Activated CD8-positive, alpha-beta T cell treated with anti-CD3 and anti-CD28 coated beads for 36 hours (primary cell): ENCODE results near the gene METTL15. TPM values are rescaled to one million over a fixed set of nuclear protein-coding genes. Genes with fewer than 3 reads are reported as not detected.

Experiments
- ATAC-seq: fragments of 200-7000 bp; cut with Tn5 transposase; one replicate; pipeline ENCODE4 v1.10.0; 2021; ENCODE audit warnings: mild to moderate bottlenecking, moderate library complexity
- CTCF ChIA-PET: fragments of 350-600 bp; sonication (Branson Sonifier 250); formaldehyde crosslinking; loops from one replicate; lab custom pipeline; 2021; ENCODE audit warnings: antibody characterized with exemption; lab: Charles Lee
- POLR2A ChIA-PET: fragments of 350-600 bp; sonication (Branson Sonifier 250); formaldehyde crosslinking; loops from one replicate; lab custom pipeline; 2021; ENCODE audit warnings: antibody characterized with exemption; lab: Charles Lee
- DNase-seq: peaks from one replicate; pipeline ENCODE4 v3.0.0-alpha.2; 2020
- H3K27ac Mint-ChIP-seq: one replicate; pipeline ENCODE4 v1.8.0; 2021; ENCODE audit warnings: mild to moderate bottlenecking, mixed read lengths
- H3K27me3 Mint-ChIP-seq: one replicate; pipeline ENCODE4 v1.8.0; 2021; ENCODE audit warnings: mixed read lengths
- H3K36me3 Mint-ChIP-seq: one replicate; pipeline ENCODE4 v1.8.0; 2021; ENCODE audit warnings: low read depth, mixed read lengths
- H3K4me1 Mint-ChIP-seq: one replicate; pipeline ENCODE4 v1.8.0; 2021; ENCODE audit warnings: low read depth, mixed read lengths
- H3K4me3 Mint-ChIP-seq: one replicate; pipeline ENCODE4 v1.8.0; 2021; ENCODE audit warnings: mild to moderate bottlenecking, moderate library complexity, mixed read lengths
- H3K9me3 Mint-ChIP-seq: one replicate; pipeline ENCODE4 v1.8.0; 2021; ENCODE audit warnings: mixed read lengths
- CTCF ChIP-seq: fragments of 200-600 bp; IDR thresholded peaks from one replicate; pipeline ENCODE4 v1.8.0; 2022; ENCODE audit warnings: antibody characterized with exemption, mild to moderate bottlenecking
- intact Hi-C: fragments of 100-400 bp; cut with micrococcal nuclease; formaldehyde crosslinking; loops from one replicate; pipeline ENCODE4 v1.10.0; 2022
- total RNA-seq, 2 experiments: library from RNA; stranded (reverse); gene quantifications; one replicate each; pipeline ENCODE4 v1.2.3, GENCODE V29; 2021

The METTL15 gene
- total RNA-seq, 2 experiments from 2014 or later, result 19.4 to 20.4 TPM

- ATAC-seq (no peak), DNase-seq (no peak)
- intact Hi-C loops, result no loop called here
- CTCF ChIA-PET, result no interaction called here
- POLR2A ChIA-PET, result no interaction called here
- Mint-ChIP-seq H3K9me3 (peaks cover 31% of the 10 kb centered on the region), H3K27me3 (no peaks in the 10 kb centered on the region), H3K4me1 (no peaks in the 10 kb centered on the region), H3K27ac (no peak overlapping the region), H3K36me3 (peaks cover 74% of the 10 kb centered on the region), H3K4me3 (no peak overlapping the region)
- no peak for TF ChIP-seq CTCF
Observed at GRCh38 chr11:28137832-28138231, 29.6 kb downstream of the METTL15 start.

- peaks cover 26% of the 10 kb centered on the region for H3K9me3 Mint-ChIP-seq
- ChIA-PET POLR2A (interaction anchor here (0.9 kb wide), 1 partner anchor 10 kb away, joined by 3 read pairs; no protein-coding TSS in a partner anchor), CTCF (no interaction called here)
- H3K27ac Mint-ChIP-seq, result no peak overlapping the region
- ATAC-seq (no peak), DNase-seq (no peak)
- H3K27me3 Mint-ChIP-seq, result no peaks in the 10 kb centered on the region
- no peak for TF ChIP-seq CTCF
- no peak overlapping the region for H3K4me3 Mint-ChIP-seq
- peaks cover 58% of the 10 kb centered on the region for H3K36me3 Mint-ChIP-seq
- intact Hi-C loops, result no loop called here
- H3K4me1 Mint-ChIP-seq, result no peaks in the 10 kb centered on the region
Observed at GRCh38 chr11:28139841-28140415, 31.7 kb downstream of the METTL15 start.

- Mint-ChIP-seq H3K36me3 (peaks cover 50% of the 10 kb centered on the region), H3K4me1 (no peaks in the 10 kb centered on the region), H3K4me3 (no peak overlapping the region), H3K27me3 (no peaks in the 10 kb centered on the region), H3K27ac (no peak overlapping the region), H3K9me3 (peaks cover 25% of the 10 kb centered on the region)
- CTCF ChIA-PET, result no interaction called here
- DNase-seq (no peak), ATAC-seq (no peak)
- intact Hi-C loops, result no loop called here
- POLR2A ChIA-PET, result no interaction called here
- TF ChIP-seq CTCF, result no peak
Observed at GRCh38 chr11:28140689-28141455, 32.7 kb downstream of the METTL15 start.

- POLR2A ChIA-PET, result no interaction called here
- Mint-ChIP-seq H3K4me3 (no peak overlapping the region), H3K27me3 (no peaks in the 10 kb centered on the region), H3K27ac (no peak overlapping the region), H3K4me1 (peaks cover 3% of the 10 kb centered on the region), H3K36me3 (peaks cover 35% of the 10 kb centered on the region), H3K9me3 (peaks cover 15% of the 10 kb centered on the region)
- no peak for TF ChIP-seq CTCF
- CTCF ChIA-PET, result no interaction called here
- ATAC-seq (no peak), DNase-seq (no peak)
- intact Hi-C loops, result no loop called here
Observed at GRCh38 chr11:28142724-28143123, 34.5 kb downstream of the METTL15 start.

- Mint-ChIP-seq H3K27me3 (no peaks in the 10 kb centered on the region), H3K36me3 (peaks cover 14% of the 10 kb centered on the region), H3K27ac (no peak overlapping the region), H3K4me3 (no peak overlapping the region), H3K4me1 (peaks cover 3% of the 10 kb centered on the region), H3K9me3 (peaks cover 7% of the 10 kb centered on the region)
- intact Hi-C loops, result no loop called here
- no peak for TF ChIP-seq CTCF
- DNase-seq, result no peak
- CTCF ChIA-PET, result no interaction called here
- POLR2A ChIA-PET, result no interaction called here
- no peak for ATAC-seq
Observed at GRCh38 chr11:28144808-28145207, 36.6 kb downstream of the METTL15 start.
